HUDEP-2 (cell line): ENCODE measurements around the gene DACT2.
"Not testable (repeated sequence)": the region's sequence is repeated elsewhere in the genome, so short reads cannot be mapped to it uniquely, and the experiment has no call there.

Experiments used
- DNase-seq, 76 experiments: peaks; one replicate each; lab custom pipeline; 2025; ENCODE audit not compliant: unreplicated experiment in 76 of 76; lab: John Stamatoyannopoulos, UW

The DACT2 gene

DNA sequence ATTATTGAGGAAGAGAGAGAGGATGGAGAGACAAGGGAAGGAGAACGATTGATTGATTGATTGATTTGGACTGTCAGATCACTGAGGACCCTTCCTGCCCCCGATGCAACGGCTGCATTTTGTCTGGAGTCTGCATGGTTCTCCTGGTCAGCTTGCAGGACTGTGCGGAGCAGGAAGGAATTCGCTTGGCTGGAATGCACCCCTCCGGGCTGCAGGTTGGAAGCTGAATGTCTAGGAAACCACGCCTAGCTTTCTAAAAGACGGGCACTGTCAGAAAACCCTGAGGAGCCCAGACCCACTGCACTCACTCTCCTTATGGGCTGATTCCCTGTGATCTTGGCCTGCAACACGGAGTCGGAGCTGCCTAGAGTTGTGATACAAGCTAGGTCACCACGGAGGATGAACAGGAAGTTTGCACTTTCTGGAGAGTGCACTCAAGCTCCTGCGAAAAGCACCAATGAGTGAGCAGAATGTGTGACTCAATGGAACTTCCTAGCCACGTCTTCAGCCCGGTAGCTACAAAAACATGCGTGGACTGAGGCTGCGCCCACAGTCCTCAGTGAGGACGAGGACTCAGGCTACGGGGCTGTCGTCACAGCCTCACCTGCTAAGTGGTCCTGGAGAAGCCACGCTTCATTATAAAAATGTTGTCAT lies 14.4 kb downstream of the DACT2 start:
- no peak for DNase-seq

DNA sequence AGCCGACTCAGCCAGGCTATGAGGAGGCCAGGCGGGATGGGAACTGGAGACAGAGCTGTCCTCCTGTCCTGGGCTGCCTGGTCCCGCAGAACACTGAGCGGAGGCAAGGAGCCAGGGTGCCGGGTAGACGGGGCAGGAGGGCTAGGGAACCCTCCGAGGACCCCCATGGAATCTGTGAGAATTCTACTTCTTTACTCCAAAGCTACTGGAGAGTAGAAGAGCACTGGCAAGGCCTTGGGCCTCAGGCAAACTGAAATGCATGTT lies 14.9 kb downstream of the DACT2 start:
- DNase-seq, result no peak

DNA sequence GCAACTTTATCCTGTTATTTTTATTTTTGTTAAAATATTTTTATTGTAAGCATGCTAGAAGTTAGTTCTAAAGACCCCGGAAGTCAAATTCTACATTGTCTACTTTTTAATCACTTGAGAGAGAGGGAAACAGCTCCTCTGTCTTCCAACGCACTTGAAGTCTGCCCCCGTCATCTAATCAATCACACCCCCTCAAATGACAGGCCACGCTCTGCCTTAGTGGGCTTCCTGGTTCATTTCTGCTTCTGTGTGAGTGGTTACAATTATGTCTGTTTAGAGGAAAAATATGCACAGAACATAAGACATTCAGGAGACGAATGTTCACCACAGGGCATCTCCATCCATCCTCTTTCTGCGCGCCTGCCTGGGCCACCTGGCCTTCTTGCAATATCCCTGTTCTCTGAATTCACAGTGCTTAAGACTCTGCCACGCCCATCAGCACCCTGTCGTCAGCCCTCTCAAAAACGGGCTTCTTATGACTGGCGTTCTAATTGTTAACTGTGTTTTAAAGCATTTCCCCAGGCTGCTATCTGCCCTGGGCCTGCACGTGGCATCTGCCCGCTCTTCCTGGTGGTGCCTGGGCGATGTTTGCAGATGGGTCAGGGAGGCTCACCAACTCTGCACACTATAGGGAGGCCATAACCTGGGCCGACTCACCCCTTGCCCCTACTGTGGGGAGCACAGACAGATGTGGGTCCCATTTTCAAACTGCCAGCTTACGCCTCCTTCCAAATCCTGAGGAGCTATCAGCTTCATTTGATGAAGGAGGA lies 15.4 kb downstream of the DACT2 start:
- DNase-seq, result no peak

DNA sequence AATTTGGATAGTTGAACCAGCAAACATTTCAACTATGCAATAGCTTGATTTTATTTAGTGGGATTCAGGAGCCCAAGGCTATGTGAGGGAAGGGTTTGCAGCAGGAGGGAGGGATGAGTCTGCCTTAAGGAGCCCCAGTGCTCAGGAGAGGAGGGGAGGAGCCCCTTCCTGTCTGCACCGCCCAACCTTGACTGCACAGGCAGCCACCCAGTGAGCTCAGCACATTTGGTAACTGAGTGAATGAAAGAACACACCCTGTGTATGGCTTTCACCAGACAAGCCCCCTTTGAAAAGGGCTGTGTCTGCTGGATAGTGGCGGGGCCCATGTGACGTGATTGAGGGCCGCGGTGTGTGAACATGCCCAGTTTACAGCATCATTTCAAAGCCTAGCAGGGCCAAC lies 17.0 kb downstream of the DACT2 start:
- no peak for DNase-seq

DNA sequence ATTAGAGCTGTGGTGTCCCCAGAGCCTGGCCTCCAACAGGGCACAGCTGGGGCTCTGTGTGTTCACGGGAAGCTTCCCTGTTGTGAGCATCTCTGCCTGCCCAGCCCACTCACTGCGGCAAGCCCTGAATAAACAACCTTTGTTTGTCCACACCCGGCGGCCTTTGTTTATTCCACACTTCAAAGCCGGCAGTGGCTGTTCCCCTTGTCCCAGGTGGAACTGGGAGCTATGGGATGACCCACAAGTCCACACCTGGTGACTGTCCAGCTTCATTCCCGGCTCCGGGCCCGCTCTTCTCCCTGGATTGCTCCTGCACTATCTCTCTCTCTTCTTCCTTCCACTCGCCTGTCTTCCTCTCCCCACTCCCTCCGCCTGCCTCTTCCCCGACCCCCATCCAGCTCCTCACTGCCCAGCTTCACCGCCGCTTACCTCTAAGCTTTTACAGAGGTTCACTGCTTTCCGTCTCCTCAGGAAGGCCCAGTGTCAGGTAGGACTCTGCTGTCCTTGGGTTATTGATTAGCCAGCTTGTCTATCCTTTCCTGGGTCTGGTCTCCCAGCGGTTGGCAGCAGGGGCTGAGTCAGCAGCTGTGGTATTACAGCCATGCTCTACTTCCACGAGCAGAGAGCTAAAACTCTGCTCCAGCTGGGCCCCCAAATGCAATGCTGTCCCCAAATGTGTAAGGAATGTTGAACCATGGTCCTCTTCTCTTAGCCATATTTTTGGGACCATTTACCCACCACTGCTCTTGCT lies 17.8 kb downstream of the DACT2 start:
- no peak for DNase-seq

DNA sequence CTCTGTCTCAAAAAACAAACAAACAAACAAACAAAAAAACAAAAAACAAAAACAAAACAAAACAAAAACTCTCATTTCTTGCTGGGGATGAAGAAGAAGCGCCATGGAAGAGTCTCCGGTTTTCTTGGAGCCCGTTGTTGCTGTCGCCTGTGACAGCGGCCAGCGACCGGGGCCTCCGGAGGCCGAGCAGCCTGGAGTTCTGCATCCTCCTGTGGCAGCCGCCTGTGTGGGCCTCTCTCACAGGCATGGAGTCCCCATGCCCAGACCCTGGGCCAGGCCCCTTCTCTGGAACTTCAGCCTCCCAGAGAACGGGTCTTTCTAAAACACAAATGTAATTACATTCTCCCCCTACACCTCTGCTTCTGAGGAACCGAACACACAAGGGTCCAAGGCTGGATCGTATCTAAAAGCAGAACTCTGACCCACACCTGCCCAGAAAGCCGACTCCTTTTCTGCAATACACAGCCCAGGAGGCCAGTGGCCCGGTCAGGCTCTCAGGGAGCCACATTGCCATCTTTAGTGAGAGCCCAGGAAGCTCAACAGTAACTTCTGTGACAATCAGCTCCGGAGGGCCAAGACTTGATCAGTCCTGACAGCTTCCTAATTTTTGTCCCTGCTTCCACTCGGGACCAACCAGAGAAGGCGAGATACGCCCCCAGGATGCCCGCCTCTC lies 18.5 kb downstream of the DACT2 start:
- DNase-seq, result no peak

DNA sequence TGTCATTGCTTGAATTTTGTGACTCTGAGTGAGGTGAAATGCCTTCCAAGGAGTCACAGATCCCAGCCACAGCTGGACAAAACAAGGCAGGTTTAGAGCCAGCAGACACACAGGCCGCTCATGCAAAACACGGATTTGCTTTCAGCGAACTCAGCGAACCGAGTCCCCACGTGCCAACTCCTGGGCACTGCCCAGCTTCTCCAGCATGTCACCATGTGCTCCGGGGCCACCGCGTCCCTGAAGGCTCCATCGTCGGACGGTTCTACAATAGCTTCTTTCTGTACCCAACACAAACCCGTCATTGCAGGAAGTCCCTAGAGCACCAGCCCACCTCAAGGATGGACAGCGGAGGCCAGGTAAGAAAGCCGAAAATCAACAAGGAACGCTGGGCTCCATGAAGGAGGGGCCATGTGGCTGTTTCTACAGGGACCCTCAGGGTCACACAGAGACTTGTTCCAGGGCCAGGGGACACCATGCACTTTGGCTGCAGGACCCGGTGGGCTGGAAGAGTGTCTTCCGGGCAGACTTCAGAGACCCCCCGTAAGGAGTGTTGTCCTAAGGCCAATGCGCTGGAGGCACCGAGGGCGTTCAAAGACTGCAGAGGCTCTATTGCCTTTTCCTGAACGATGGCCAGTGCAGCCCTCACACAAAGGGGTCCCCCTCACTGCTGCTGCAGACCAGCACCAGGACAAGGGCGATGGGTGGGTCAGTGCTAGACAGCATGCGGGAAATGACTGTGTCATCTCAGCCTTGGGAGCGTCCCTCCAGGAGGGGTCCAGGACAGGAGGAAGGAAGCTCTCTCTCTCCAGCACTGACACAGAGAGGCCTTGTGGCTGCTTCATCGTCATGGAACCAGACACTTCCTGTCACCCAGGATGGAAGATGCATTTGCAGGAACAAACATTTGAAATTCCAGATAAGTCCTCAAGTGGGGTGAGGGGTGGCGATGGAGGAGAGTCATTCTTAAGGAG lies 19.8 kb downstream of the DACT2 start:
- DNase-seq, result no peak

DNA sequence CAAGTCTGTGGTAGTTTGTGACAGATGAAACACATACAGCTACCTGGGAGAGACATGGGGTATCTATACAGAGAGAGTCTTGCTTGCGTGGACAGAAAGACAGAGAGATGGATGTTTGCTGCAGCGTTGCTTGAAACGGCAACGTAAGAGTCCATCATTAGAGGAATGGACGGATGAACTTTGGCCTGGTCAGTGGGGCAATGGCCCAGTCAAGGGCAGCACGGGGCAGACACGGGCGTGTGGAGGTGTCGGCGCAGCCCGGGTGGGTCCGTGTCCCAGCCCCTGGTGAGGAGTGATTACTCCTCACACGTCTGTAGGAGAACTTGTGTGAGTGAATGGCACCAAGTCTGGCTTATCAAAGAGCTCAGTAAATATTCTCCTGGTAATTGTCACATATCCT lies 21.9 kb downstream of the DACT2 start:
- peak in 1 of 76 experiments; percentile 8 for DNase-seq

DNA sequence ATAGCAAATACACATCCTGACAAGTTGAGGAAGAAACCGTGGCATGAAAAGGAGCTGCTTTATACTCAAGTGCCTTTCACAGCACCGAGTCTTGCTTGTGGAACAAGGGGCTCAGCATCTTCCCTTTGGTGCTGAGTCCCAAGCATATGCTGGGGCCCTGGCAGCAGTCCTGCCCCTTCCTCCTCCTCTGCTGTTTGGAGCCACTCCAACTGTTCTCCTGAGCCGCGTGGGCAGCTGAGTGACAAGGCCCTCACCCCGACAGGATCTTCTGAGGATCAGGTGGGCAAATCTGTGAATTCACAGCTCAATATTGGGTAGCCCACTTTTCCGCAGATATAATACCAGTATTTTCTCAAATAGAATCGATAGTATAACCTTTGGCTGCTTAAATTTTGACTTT lies 24.7 kb downstream of the DACT2 start:
- no peak for DNase-seq

DNA sequence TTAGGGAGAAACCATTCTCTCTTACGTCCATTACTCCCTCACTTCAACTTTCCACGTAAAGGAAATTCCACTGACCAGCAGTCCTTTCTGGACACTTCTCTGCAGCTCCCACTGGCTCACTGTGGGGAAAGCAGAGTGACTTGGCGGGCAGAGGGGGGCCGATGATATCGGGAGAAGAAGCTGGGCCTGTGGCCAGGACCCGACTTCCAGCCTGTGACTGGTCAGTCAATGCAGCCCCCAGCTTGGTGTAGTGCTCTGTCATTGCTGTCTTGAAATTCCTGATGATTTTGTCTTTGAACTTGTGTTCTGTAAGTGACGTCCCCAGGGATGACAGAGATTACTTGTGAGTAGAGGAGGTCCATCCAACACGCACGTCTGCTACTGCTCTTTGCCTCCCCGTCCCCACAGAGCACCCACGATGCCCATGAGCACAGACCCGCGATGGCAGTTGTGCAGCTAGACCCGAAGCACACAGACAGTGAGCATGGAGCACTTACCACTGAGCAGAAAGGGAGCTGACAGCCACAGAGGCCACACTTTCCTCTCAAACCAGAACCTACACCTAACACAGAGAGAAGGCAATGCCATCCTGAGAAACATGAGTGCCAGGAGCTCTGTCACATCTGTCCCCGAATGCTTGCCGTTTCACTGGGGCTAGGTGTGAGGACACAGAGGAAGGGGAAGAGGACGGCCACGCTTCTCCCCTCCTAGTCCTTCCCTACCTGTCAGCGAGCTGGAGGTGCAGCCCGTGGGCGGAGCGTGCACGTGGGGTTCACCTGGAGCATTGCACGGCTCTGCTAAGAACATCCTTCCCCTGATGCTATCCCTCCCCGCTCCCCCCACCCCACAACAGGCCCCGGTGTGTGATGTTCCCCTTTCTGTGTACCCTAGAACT lies 25.7 kb downstream of the DACT2 start:
- DNase-seq, result no peak

DNA sequence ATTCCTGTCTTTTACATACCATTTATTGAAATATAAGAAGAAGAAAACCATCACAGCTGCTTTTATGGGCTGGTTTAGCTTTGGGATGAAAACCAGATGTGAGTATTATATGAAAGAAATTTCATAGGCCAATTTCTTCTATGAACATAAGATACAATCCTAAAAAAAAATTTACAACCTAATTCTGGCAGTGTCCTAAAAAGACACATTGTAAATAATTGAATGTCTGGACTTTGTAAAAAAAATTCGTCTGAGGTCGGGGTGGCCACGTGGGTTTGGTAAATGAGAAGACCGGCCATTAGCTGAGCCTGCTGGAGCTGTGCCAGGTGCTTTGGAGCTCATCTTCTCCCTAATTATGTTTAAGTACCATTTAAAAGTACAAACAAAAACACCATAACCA lies 26.8 kb downstream of the DACT2 start:
- no peak for DNase-seq

DNA sequence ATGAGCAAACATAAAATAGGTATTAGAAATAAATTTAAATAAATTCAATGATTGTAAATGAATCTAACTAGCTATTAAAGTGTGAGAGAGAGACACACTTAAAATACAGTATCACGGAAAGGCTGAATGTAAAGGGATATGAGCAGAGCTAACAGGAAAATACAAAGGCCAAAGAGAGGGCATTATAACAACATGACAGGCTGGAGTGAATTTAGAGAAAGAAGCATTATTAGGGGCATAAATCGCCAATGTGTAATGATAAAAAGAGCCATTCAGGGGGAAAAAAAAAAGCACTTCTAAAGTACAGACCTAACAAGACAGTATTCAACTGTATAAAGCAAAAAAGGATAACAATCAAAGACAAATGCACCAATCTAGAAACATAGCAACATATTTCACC lies 28.1 kb downstream of the DACT2 start:
- no peak for DNase-seq

DNA sequence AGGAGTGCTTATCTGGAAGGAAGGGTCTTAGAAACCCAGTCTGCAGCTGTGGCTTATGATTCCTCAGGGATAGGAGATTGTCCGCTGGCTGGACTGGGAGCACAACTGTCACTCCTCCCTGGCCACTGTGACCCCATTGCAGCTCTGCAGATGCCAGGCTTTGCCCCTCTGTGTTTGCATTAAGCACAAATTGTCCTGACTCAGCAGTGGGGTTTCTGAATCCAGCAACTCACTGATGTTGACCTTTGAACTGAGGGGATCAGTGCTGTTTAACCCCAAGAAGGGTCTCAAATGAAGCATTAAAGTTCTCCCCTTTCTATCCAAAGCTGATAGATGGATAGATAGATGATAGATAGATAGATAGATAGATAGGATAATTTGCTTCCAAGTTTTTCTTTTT lies 29.5 kb downstream of the DACT2 start:
- DNase-seq, result no peak

DNA sequence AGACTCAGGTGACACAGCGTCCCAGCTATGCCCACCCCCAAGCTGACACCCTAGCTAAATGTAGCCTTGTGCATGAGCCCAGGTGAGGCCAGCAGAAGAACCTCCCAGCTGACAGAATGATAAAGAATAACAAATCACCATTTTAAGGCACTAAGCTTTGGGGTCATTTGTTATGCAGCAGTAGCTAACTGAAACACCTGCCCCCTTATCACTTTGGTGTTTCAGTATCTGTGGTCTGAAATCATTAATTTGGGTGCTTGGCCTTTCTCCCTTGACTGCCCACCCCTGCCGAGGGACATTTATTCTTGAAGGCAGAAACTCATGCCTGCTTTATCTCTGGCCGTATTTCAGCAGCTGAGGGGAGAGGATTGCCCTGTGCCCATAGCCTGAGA lies 30.0 kb downstream of the DACT2 start:
- no peak for DNase-seq

DNA sequence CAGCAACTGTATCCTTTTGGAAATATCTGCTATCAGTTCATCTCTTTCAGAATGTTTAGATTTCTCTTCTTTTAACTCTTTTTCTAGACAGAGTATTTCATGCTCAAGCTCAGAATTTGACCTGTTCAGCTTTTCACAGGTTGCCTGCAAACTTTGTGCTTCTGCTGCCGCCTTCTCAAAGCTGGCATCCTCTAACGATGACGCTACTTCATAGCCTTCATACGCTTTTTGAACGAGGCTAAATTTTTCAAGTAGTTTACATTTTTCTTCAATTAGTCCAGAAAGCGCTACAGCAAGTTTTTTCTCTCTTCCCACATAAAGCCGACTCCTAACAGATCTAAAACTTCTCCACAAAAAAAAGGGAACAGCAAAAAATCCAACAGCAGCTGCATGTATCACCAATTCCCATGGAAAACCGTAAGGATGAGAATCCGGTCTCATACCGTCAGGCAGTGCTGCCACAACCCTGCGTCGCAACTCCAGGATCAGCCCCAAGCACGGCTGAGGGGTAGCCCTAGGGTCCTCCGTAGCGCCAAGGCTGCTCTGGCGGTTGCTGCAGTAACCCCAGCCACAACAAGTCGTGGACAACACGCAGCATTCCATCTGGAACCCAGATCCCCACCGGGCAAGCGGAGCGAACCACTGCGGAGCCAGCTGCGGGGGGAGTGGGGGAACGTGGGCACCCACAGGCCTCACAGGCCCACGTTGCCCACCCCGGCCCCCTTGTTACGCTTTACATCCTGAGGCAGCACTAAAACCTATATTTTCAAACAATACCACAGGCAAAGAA lies 30.6 kb downstream of the DACT2 start:
- DNase-seq, result no peak

DNA sequence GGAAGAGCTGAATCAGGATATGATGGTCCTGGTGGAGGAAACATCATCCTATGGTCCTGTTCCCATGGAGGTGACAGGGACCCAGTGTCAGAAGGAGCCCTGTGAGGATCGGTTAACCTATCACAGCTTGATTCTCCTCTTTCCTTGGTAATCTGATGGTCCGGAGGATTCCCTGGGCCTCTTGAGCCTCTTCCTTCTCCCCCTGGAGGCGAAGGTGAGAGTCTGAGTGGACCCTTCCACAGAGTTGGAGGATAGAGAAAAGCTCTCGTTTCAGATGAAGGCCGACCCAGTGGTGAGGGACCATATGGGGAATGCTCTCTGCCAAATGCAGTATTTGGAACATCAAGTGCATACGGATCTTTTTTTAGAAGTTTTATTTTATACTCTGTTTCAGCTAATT lies 32.1 kb downstream of the DACT2 start:
- DNase-seq, result not testable (repeated sequence)

DNA sequence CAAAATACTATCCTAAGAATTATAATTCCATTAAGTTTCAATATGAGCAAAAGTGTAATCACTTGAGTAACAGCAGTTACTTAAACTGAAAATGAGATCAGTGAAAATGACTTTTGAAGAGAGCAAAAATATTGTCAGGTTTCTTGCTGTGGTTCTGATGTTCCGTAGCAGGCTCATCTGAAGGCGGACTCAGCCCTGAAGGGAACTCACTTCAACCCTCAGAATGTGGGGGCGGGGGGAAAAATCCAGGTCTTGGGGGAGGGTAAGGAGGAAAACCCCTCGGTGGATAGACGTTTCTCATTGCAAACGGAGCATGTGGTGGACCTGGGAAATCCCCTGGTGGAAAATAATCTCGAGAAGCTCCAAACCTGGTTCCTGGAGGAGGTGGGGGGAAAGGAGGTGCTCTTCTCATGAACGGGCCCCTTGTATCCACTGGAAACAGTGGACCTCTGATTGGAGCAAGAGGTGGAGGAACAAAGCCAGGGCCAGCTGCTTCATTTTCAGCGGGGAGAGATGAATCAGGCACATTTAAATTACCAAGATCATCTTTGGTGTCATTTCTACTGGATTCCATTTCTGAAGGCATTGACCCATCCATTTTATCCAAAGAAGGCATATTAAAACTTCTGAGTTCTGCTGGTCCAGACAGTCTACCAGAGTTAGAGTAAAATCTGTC lies 32.7 kb downstream of the DACT2 start:
- DNase-seq, result not testable (repeated sequence)

DNA sequence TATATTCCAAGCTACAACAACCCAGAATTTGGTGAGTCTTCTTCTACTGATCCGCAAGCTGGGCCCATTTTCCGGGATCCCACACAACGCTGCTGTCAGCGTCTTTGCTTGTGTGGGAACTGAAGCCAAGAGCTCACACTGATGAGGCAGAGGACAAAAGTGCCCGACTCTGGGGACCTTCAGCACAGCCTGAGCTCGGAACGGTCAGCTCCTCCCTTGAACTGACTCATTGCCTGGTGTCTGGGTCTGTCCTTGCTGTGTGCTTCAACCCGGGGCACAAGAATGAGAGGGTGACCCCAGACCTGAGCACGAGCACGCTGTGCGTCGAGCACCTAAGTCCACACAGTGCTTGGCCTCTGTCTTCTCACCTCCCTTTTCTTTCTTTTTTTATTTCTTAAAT lies 33.5 kb downstream of the DACT2 start:
- no peak for DNase-seq
